GM18873 (cell line): ENCODE measurements around the gene TIMM50.
"Not testable (repeated sequence)": the region's sequence is repeated elsewhere in the genome, so short reads cannot be mapped to it uniquely, and the experiment has no call there.

Source experiments
- ATAC-seq: cut with Tn5 transposase; IDR thresholded peaks from one replicate; pipeline ENCODE4 v1.9.1; 2021; ENCODE audit warnings: mild to moderate bottlenecking, moderate library complexity, moderate number of reproducible peaks; ENCODE audit not compliant: unreplicated experiment, low FRiP score

The TIMM50 gene

DNA sequence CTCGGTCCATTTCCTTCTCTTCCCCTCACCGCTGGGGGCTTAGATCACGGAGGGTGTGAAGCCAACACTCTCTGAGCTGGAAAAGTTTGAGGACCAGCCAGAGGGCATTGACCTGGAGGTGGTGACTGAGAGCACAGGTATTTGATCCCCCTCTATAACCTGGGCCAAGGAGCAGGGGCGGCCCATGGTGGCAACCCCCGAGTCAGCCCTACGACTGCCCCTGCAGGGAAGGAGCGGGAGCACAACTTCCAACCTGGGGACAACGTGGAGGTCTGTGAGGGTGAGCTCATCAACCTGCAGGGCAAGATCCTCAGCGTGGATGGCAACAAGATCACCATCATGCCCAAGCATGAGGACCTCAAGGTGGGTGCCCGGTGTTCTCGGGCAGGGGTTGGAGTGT lies 11.6 kb upstream of the TIMM50 start:
- no peak for ATAC-seq

DNA sequence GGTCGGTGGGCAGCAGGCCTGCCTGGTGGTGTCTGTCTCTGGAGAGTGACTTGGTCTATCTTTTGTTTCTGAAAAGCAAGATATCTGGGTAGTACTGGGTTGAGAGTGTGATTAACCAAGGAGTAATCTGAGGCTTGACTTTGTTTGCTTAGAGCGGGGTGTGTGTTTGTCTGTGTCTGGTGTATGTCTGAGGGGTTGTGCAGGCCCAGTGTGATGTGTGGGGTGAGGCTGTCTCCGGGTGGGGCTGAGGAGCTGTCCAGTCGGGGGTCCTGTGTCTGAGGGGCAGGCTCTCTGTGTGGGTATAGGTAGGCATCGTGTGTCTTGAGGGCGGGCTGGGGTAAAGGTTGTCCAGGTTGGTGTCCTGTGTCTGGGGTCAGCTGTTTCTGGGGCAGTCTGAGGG lies 11.1 kb upstream of the TIMM50 start:
- ATAC-seq, result no peak

DNA sequence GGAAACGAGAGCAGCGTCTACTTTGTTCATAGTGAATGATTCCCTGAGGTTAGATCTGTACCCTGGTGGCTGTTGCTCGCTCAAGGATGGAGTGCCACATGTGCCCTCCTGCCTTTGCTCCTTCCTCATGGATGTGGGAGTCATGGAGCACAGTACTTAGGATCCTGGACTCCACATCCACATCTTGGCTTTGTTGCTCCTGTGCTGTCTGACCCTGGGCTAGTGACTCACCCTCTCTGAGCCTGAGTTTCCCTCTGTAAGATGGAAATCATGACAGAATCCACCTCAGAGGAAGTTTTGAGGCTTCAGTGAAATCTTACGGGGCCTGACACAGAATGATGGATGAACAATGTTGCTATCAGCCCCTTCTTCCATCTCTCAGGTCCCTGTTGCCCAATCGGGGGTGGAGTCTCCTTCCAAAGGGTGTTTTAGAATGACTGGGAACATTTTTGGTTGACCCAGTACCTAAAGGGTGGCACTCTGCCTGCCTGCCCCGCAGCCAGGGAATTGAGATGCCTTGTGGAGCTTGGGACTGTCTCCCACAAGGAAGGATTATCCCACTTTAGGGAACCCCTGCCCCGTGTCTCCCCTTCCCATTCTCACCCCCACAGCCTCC lies 9.8 kb upstream of the TIMM50 start:
- ATAC-seq, result no peak

DNA sequence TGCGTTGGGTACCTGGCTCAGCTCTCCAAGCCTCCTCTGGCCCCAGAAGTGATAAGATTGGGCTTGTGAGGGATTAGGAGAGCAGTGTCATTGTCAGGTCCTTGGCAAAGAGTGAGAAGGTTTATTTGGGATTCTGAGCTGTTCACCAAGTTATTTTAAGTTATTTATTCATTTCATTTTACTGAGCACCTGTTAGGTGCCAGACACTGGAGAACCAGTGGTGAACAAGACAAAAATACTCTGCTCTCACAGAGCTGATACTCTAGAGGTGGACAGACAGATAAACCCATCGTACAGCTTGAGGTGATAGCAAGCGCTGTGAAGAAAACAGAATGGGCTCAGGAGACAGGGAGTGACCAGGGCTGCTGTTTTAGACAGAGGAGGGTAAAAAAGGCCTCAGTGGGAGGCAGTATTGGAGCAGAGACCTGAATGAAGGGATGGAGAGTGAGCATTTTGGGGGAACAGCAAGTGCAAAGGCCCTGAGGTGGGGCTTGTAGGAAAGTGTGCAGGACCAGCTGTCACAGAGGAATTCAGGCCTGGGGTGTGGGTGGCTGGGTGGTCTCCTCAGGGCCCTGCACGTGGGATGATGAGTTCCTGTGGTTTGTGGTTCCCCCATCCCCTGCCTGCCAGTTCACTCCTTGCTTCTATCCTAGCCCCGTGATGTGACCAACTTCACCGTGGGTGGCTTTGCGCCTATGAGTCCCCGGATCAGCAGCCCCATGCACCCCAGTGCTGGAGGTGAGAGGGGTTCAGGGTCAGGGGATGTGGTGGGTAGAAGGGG lies 8.7 kb upstream of the TIMM50 start:
- ATAC-seq, result no peak

DNA sequence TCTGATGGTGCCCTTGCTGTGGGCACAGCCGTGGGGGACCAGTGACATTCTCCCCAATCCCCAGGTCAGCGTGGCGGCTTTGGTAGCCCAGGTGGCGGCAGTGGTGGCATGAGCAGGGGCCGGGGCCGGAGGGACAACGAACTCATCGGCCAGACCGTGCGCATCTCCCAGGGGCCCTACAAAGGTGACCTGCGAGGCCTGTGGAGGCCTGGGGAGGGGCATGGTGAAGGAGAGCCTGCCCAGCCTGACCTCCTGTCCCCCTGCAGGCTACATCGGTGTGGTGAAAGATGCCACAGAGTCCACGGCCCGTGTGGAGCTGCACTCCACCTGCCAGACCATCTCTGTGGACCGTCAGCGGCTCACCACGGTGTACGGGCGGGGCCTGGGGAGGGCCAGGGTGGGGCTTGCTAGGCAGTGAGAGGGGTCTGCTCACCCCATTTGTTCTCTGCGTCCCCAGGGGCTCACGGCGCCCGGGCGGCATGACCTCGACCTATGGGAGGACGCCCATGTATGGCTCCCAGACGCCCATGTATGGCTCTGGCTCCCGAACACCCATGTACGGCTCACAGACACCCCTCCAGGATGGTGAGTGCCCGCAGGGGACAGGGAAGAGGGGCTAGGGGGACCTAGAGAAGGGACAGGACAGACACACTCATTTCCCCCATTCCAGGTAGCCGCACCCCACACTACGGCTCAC lies 7.7 kb upstream of the TIMM50 start:
- ATAC-seq, result no peak

DNA sequence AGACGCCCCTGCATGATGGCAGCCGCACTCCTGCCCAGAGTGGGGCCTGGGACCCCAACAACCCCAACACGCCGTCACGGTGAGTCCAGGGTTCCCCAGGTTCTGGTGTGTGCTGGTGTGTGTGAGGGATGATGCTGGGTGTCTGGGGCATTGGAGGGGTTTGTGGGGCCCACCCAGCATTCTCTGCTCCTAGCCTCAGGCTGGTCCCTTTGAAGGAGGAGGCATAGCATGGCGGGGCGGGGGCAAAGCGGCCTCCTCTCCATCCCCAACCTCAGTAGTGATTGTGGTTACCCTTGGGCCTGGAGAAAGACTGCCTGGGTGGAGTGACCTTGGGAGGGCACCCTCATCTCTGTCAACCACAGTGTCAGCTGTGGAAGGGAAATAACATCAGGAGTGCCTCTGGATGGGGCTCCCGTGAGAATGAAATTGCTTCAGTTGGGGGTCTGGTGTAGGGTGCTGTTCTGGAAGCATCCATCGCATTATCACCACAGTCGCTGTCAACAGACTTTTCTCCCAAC lies 7.1 kb upstream of the TIMM50 start:
- ATAC-seq, result no peak

GRCh38 chr19:39474139-39474620 lies 6.5 kb upstream of the TIMM50 start:
- ATAC-seq, result no peak

- no peak for ATAC-seq
These were observed 4.9 kb upstream of the TIMM50 start for GRCh38 chr19:39475748-39476147.

GRCh38 chr19:39479319-39479801 lies 1.3 kb upstream of the TIMM50 start:
- not testable (repeated sequence) for ATAC-seq

DNA sequence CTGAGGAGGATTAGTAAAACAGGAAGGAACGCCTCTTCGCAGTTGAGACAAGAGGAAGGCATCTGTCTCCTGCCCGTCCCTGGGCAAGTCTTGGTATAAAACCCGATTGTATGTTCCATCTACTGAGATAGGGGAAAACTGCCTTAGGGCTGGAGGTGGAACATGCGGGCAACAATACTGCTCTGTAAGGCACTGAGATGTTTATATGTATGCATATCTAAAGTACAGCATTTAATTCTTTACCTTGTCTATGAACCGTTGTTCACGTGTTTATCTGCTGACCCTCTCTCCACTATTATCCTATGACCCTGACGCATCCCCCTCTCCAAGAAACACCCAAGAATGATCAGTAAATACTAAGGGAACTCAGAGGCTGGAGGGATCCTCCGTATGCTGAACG lies 722 bp upstream of the TIMM50 start:
- no peak for ATAC-seq

DNA sequence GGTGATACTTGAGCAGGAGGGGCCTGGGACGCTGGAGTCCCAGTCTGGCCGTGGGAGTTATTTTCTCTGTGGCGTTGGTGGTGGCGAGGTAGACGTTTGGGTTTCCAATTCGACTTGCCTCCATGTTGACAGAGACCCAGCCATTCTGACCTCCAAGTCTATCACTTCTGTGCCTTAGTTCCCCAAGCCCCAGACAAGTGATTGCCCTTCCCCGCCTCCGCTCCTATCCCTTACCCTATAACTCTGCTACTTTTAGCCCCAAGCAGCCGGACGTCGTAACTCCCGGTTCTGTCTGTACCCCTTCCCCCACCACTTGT lies 549 bp downstream of the TIMM50 start:
- no peak for ATAC-seq

DNA sequence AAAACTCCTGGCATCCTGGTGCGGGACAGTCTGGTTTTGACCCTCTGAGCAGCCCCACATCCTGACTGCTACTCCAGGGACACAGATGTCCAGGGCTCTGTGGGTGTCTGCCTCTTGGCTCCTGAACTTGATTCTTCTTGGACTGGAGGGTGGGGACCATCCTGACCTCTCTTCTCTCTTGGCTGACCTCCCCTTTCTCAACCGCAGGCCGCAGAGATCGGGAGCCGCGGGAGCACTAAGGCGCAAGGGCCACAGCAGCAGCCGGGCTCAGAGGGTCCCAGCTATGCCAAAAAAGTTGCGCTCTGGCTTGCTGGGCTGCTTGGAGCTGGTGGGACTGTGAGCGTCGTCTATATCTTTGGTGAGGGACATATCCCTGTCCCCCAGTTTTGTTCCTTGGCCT lies 1.0 kb downstream of the TIMM50 start:
- no peak for ATAC-seq

DNA sequence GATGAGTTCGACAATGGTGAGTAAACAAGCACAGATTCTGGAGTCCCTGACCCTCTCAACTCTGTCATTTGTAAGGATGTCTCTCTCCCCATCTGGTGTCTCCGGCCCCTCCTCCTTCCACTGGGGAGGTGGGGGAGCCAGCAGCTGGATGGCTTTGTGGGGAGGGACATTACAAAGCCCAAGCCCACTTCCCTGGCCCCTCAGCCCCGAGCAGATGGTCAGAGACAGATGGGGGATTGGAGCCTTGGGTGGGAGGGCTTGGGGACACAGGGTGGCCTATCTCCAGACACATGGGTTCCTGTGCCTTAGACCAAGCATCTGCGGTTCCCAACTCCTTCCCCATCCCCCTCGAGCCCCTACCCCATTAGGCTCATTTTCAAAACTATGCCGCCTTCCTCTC lies 2.5 kb downstream of the TIMM50 start:
- no peak for ATAC-seq

DNA sequence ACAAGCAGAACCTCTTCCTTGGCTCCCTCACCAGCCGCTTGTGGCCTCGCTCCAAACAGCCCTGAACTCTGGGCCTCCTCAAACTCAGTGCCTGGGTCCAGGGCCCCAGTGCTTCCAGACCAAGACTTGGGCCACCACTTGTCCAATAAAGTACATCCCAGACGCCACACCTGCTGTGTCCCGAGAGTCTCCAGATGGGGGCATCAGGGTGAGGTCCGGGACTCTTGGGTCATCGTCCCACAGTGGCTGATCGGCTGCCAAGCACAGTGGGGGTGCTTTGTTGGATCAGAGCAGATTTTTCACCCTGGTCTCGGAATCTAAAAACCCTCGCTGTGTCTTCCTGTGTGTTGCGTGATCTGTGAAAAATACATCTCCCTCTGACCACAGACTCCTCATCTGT lies 9.1 kb downstream of the TIMM50 start:
- ATAC-seq, result no peak

GRCh38 chr19:39492225-39492624 lies 11.6 kb downstream of the TIMM50 start:
- no peak for ATAC-seq

DNA sequence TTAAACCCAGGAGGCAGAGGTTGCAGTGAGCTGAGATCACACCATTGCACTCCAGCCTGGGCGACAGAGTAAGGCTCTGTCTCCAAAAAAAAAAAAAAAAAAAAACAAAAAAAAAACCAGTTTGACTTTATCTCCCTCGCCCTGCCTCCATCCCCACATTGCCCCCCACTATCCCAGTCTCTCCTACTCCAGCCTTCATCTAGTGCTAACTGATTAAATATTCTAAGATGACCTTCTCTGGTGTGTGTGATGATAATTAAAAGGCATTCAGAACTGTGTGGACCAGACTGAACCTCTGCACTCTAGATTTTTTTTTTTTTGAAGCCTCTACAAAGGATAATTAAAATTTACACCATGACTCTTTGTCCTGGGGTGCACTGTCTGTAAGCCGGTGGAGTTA lies 12.2 kb downstream of the TIMM50 start:
- no peak for ATAC-seq

DNA sequence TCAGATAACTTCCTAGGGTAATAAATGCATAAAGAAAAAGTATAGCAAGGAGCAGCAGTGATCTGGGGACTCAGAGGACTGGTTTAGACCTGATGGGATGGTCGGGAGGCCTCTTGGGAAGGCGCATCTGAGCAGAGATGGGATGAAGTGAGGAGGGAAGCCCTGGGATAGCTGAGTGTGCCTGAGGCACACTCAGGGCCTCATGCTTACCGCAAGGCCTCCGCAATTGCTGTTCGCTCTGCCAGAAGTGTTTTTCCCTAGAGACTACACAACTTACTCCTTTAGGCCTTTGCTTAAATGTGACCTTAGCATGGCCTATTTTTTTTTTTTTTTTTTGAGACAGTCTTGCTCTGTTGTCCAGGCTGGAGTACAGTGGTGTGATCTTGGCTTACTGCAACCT lies 14.0 kb downstream of the TIMM50 start:
- ATAC-seq, result no peak

GRCh38 chr19:39496063-39496462 lies 15.4 kb downstream of the TIMM50 start:
- ATAC-seq, result no peak

- no peak for ATAC-seq
These were observed 17.0 kb downstream of the TIMM50 start for GRCh38 chr19:39497701-39497995.

DNA sequence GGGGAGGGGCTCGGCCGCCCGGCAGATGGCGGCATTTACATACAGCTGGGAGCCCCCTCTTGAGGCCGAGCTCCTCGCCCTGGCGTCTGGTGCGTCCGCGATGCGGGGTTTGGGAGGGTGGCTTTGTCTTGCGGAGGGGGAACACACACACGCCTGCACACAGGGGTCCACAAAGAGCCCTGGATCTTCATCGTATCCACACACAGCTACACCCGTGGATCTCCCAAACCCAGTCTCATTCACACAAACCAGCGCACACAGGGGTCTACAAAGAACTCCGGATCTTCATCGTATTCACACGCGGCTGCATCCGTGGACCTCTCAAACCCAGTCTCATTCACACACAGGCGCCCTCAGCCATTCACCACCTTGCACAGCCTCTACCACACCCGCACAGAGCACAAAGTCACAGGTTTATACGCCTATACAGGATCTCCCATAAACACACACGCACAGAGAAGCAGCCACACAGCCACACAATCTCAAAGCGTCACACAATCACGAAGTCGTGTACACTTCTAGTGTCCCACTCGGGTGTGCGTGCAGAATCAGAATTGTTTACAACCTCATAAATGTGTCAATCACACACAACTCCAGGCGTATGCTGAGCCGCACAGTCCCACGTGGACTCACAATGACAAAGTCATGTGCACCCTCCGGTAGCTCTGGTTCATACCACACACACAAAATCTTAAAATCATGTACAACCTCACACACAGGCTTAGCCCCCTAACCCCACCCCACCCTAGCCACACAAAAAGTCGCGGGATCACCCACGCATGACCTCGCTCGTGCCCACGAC lies 17.6 kb downstream of the TIMM50 start:
- ATAC-seq, result no peak
